Muscle of leg (tissue), 11 donors: ENCODE data around the gene ADAM12. TPM values are rescaled to one million over a fixed set of nuclear protein-coding genes. Genes with fewer than 3 reads are reported as not detected.

Experiments used
- DNase-seq: peaks from one replicate; pipeline ENCODE4 v3.0.0; 2013
- H3K27ac ChIP-seq: one replicate; pipeline ENCODE4 v1.5.1; 2013; ENCODE audit warnings: mild to moderate bottlenecking, low read length, control low read depth
- H3K27me3 ChIP-seq: one replicate; pipeline ENCODE4 v1.6.1; 2013; ENCODE audit warnings: low read length; ENCODE audit not compliant: control insufficient read depth, insufficient read depth
- H3K36me3 ChIP-seq: one replicate; pipeline ENCODE4 v1.6.1; 2013; ENCODE audit warnings: low read length; ENCODE audit not compliant: control insufficient read depth, insufficient read depth
- H3K4me1 ChIP-seq: one replicate; pipeline ENCODE4 v1.6.1; 2013; ENCODE audit warnings: low read length; ENCODE audit not compliant: control insufficient read depth, insufficient read depth
- H3K4me3 ChIP-seq: one replicate; pipeline ENCODE4 v1.5.1; 2013; ENCODE audit warnings: low read length, control low read depth
- H3K9me3 ChIP-seq: replicated peaks from 2 replicates; pipeline ENCODE4 v1.6.1; 2013; ENCODE audit warnings: low read depth, low read length; ENCODE audit not compliant: control insufficient read depth
- WGBS: methylation state at CpG from one replicate; pipeline ENCODE4 v1.1.5; 2013; ENCODE audit warnings: missing lambda C conversion rate; ENCODE audit not compliant: insufficient coverage; 5-methylcytosine and 5-hydroxymethylcytosine counted together
- polyA plus RNA-seq, 8 donors: library from polyadenylated mRNA; unstranded; fragments of 120-200 nt; gene quantifications; one replicate each; pipeline versions ENCODE4 v1.2.1 to v1.2.3, GENCODE V29; 2013; ENCODE audit warnings: inconsistent platforms in 1 of 8, low replicate concordance in 1 of 8; ENCODE audit not compliant: insufficient read length in 8 of 8, insufficient read depth in 1 of 8
- total RNA-seq: library from RNA; stranded (reverse); fragments of 120-200 nt; gene quantifications from one replicate; pipeline ENCODE4 v1.2.4, GENCODE V29; 2013

Gene ADAM12
- total and polyA plus RNA-seq, 9 donors, result 11.7 to 39.6 (median 21.0) TPM

DNA sequence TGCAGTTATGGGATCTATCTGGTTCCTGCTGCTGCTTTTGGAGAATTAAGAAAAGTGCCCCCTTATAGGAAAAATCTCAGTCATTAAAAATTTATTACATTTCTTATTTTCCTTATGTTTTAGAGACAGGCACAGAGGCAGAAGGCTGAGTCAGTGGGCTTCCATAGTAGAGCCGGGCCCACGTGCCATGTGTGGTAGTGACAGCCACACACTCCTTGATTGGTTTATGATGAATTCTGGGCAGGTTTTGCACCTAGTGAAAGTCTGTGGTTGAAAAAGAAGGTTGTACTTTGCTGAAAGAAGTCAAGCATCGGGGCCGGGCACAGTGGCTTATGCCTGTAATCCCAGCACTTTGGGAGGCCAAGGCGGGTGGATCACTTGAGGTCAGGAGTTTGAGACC, 382.0 kb downstream of the ADAM12 start:
- Histone ChIP-seq H3K27me3 (no peaks in the 10 kb centered on the region), H3K4me3 (no peak overlapping the region), H3K36me3 (no peaks in the 10 kb centered on the region), H3K27ac (no peak overlapping the region), H3K9me3 (no peaks in the 10 kb centered on the region), H3K4me1 (peaks cover 4% of the 10 kb centered on the region)
- 100% methylated on average over 2 of the region's 5 CpGs for WGBS
- DNase-seq, result no peak

DNA sequence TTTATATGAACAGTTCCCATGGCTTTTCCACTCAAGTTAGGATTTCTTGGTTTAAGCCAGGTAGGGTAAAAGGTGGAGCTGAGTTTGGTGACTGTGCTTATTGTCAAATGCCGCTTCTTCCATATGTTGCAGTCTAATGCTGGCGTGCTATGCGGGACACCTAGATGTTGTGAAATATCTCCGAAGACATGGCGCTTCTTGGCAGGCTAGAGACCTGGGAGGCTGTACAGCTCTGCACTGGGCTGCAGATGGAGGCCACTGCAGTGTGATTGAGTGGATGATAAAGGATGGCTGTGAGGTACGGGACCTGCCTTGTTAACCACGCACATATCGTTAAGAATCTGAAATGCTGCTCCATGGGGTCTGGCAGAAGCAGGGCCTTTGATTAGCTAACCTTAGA, 383.5 kb downstream of the ADAM12 start:
- DNase-seq, result no peak
- Histone ChIP-seq H3K9me3 (no peaks in the 10 kb centered on the region), H3K4me3 (no peak overlapping the region), H3K4me1 (peaks cover 4% of the 10 kb centered on the region), H3K36me3 (no peaks in the 10 kb centered on the region), H3K27me3 (no peaks in the 10 kb centered on the region), H3K27ac (no peak overlapping the region)
- 78% methylated on average over 8 of the region's 8 CpGs for WGBS

GRCh38 chr10:126001576-126001975, 386.7 kb downstream of the ADAM12 start:
- Histone ChIP-seq H3K27ac (no peak overlapping the region), H3K9me3 (no peaks in the 10 kb centered on the region), H3K4me1 (peaks cover 4% of the 10 kb centered on the region), H3K36me3 (no peaks in the 10 kb centered on the region), H3K27me3 (no peaks in the 10 kb centered on the region), H3K4me3 (no peak overlapping the region)
- peak; percentile 49 for DNase-seq
- WGBS, result no CpG with 5 or more reads among the region's 2 CpGs

- Histone ChIP-seq H3K4me3 (no peak overlapping the region), H3K27me3 (no peaks in the 10 kb centered on the region), H3K4me1 (peaks cover 4% of the 10 kb centered on the region), H3K27ac (no peak overlapping the region), H3K36me3 (no peaks in the 10 kb centered on the region), H3K9me3 (no peaks in the 10 kb centered on the region)
- 90% methylated on average over 2 of the region's 3 CpGs for WGBS
- DNase-seq, result no peak
Measured at GRCh38 chr10:125999694-126000093, 388.6 kb downstream of the ADAM12 start.

GRCh38 chr10:125997586-125997985, 390.7 kb downstream of the ADAM12 start:
- Histone ChIP-seq H3K9me3 (no peaks in the 10 kb centered on the region), H3K27me3 (no peaks in the 10 kb centered on the region), H3K4me3 (no peak overlapping the region), H3K27ac (no peak overlapping the region), H3K4me1 (peaks cover 4% of the 10 kb centered on the region), H3K36me3 (no peaks in the 10 kb centered on the region)
- WGBS, result 95% methylated on average over 10 of the region's 12 CpGs
- no peak for DNase-seq

DNA sequence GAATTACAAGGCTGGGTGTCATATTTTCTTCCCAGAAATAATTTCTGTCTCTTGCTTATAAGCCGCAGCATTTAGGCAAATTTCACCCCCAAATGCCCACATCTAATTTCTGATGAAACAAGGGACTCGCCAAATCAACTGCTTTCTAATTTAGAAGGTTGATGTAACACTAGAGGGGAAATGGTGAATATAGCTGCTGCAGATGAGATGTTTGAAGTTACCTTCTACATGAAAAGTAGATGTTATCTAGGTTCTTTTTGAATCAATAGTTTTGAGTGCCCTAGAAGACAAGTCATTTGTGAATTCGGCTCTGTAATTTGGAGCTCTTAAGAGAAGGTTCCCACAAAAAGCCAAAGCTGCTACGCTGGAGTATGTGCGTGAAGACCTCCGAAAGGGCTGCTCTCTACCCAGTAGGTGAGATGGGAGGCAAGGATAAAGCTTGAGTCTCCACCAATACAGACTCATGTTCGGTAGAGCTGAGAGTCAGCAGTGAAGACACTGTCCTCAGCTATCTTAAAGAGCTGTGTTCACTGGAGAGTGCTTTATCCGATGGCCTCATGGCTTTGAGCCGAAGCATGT, 392.5 kb downstream of the ADAM12 start:
- WGBS, result 92% methylated on average over 3 of the region's 9 CpGs
- no peaks in the 10 kb centered on the region for H3K4me1 ChIP-seq

GRCh38 chr10:125994601-125995000, 393.7 kb downstream of the ADAM12 start:
- H3K9me3 ChIP-seq, result peaks cover 2% of the 10 kb centered on the region
- H3K27me3 ChIP-seq, result no peaks in the 10 kb centered on the region
- 90% methylated on average over 4 of the region's 6 CpGs for WGBS
- H3K4me1 ChIP-seq, result no peaks in the 10 kb centered on the region
- no peak overlapping the region for H3K27ac ChIP-seq
- no peak for DNase-seq
- H3K4me3 ChIP-seq, result no peak overlapping the region
- H3K36me3 ChIP-seq, result no peaks in the 10 kb centered on the region

More for the DNA sequence above, 392.5 kb downstream of the ADAM12 start:
- no peak overlapping the region for H3K27ac ChIP-seq
- no peak for DNase-seq
- H3K4me3 ChIP-seq, result no peak overlapping the region
- no peaks in the 10 kb centered on the region for H3K36me3 ChIP-seq
- H3K27me3 ChIP-seq, result no peaks in the 10 kb centered on the region
- peaks cover 2% of the 10 kb centered on the region for H3K9me3 ChIP-seq

DNA sequence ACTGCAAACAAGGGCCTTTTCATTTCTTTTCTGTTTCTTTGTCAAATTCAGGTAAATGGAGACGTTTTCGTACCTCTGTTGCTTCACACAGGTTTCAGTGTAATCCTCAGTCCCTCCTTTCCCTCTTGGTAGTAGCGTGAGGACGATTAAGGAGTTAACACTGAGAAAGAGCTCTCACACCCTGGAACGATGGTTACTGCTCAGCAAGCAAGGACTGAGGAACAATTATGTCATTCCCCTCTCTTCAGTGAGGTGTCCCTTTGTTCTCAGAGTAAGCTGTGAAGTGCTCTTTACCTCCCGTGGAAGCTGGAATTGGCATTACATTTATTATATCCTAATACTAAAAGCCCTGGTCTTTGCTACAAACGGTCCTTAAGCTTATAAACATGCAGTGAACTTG, 396.0 kb downstream of the ADAM12 start:
- no peak for DNase-seq
- no peaks in the 10 kb centered on the region for H3K36me3 ChIP-seq
- no peak overlapping the region for H3K4me3 ChIP-seq
- no peaks in the 10 kb centered on the region for H3K27me3 ChIP-seq
- no peaks in the 10 kb centered on the region for H3K4me1 ChIP-seq
- H3K9me3 ChIP-seq, result peaks cover 2% of the 10 kb centered on the region
- no peak overlapping the region for H3K27ac ChIP-seq
- WGBS, result 60% methylated on average over 1 of the region's 7 CpGs

- no peaks in the 10 kb centered on the region for H3K27me3 ChIP-seq
- H3K4me1 ChIP-seq, result no peaks in the 10 kb centered on the region
- no peak overlapping the region for H3K27ac ChIP-seq
- peaks cover 2% of the 10 kb centered on the region for H3K9me3 ChIP-seq
- DNase-seq, result no peak
- no peaks in the 10 kb centered on the region for H3K36me3 ChIP-seq
- no peak overlapping the region for H3K4me3 ChIP-seq
- no CpG with 5 or more reads among the region's 1 CpG for WGBS
Measured at GRCh38 chr10:125991392-125991791, 396.9 kb downstream of the ADAM12 start.

DNA sequence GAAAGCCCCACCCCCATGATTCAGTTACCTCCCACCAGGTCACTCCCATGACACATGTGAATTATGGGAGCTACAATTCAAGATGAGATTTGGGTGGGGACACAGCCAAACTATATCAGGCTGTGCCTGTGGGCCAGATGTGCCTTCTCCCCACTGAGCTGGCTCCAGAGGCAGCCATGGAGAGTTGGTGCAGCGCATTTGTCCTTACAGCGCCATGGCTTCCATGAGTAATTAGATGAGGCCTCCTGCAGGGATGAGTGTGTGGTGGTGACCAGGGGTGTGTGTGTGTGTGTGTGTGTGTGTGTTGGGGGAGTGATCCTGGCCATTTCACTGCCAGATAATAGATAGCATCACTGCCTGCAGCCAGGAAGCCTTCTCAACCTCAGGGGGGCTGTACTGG, 397.3 kb downstream of the ADAM12 start:
- Histone ChIP-seq H3K27ac (no peak overlapping the region), H3K9me3 (peaks cover 2% of the 10 kb centered on the region)
- 100% methylated on average over 1 of the region's 2 CpGs for WGBS

GRCh38 chr10:125989791-125990190, 398.5 kb downstream of the ADAM12 start:
- H3K4me1 ChIP-seq, result no peaks in the 10 kb centered on the region

More for the DNA sequence above, 397.3 kb downstream of the ADAM12 start:
- no peak overlapping the region for H3K4me3 ChIP-seq
- DNase-seq, result no peak
- no peaks in the 10 kb centered on the region for H3K4me1 ChIP-seq
- H3K27me3 ChIP-seq, result no peaks in the 10 kb centered on the region
- H3K36me3 ChIP-seq, result no peaks in the 10 kb centered on the region

More at GRCh38 chr10:125989791-125990190, 398.5 kb downstream of the ADAM12 start:
- 96% methylated on average over 5 of the region's 5 CpGs for WGBS
- DNase-seq, result no peak
- Histone ChIP-seq H3K27ac (no peak overlapping the region), H3K36me3 (no peaks in the 10 kb centered on the region), H3K27me3 (no peaks in the 10 kb centered on the region), H3K9me3 (peaks cover 2% of the 10 kb centered on the region), H3K4me3 (no peak overlapping the region)
